ENCODE results near the gene TIGD1. TPM values are rescaled to one million over a fixed set of nuclear protein-coding genes. Genes with fewer than 3 reads are reported as not detected.
A peak's percentile ranks its signal among the peaks of the same experiment; 100 is the strongest.

TIGD1 gene
- total and polyA plus RNA-seq, 2 donors from 2014 or later, result 4.8 to 7.0 TPM

DNA sequence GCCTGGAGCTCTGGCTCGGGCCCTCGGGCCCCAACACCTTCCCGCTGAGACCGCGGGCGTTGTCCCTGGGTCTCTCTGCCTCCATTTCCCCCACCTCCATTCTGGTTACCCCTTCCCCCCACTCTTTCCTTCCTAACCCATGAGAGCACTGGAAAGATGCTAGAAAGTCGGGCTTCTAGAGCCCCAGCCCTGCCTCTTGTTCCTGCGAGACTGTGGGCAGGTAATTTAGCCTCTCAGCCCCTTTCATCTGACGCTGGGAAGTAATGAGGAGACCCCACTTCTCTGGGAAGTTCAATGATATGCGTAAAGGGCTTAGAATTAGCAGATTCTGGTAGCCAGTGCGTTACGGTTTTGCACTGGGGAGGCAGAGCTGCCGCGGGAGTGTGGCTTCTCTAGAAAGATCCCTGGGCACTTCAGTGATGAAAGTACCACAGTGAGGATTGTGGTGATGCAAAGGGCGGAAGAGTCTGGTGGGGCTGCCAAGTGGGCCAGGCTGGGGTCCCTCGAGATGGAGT, 46.5 kb downstream of the TIGD1 start:
- Histone ChIP-seq H3K27ac (ENCODE audit: low read depth in 2 of 2, low read length in 2 of 2) (no peak overlapping the region), H3K27me3 (ENCODE audit: control insufficient read depth, insufficient read depth, low read length) (peaks cover 7% of the 10 kb centered on the region), H3K9ac (ENCODE audit: low read length in 3 of 3) (no peak overlapping the region), H3K9me3 (ENCODE audit: control insufficient read depth in 2 of 3, insufficient read depth in 1 of 3, low read length in 3 of 3) (no peaks in the 10 kb centered on the region), H3K4me1 (ENCODE audit: control insufficient read depth in 2 of 3, insufficient read depth in 2 of 3, low read depth in 1 of 3, low read length in 3 of 3) (no peaks in the 10 kb centered on the region), H3K36me3 (ENCODE audit: control insufficient read depth in 2 of 3, insufficient read depth in 3 of 3, low read length in 3 of 3) (no peaks in the 10 kb centered on the region), H3K4me3 (ENCODE audit: low read length in 3 of 3) (no peak overlapping the region)
- FAIRE-seq (no peak), DNase-seq (no peak)
- intact Hi-C loops (cut with DNase I), result no loop called here
- TF ChIP-seq, protein P1, sequence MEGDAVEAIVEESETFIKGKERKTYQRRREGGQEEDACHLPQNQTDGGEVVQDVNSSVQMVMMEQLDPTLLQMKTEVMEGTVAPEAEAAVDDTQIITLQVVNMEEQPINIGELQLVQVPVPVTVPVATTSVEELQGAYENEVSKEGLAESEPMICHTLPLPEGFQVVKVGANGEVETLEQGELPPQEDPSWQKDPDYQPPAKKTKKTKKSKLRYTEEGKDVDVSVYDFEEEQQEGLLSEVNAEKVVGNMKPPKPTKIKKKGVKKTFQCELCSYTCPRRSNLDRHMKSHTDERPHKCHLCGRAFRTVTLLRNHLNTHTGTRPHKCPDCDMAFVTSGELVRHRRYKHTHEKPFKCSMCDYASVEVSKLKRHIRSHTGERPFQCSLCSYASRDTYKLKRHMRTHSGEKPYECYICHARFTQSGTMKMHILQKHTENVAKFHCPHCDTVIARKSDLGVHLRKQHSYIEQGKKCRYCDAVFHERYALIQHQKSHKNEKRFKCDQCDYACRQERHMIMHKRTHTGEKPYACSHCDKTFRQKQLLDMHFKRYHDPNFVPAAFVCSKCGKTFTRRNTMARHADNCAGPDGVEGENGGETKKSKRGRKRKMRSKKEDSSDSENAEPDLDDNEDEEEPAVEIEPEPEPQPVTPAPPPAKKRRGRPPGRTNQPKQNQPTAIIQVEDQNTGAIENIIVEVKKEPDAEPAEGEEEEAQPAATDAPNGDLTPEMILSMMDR (IDR thresholded peaks at IDR 0.05; ENCODE audit: borderline replicate concordance, extremely low read depth, insufficient read depth), result no peak

DNA sequence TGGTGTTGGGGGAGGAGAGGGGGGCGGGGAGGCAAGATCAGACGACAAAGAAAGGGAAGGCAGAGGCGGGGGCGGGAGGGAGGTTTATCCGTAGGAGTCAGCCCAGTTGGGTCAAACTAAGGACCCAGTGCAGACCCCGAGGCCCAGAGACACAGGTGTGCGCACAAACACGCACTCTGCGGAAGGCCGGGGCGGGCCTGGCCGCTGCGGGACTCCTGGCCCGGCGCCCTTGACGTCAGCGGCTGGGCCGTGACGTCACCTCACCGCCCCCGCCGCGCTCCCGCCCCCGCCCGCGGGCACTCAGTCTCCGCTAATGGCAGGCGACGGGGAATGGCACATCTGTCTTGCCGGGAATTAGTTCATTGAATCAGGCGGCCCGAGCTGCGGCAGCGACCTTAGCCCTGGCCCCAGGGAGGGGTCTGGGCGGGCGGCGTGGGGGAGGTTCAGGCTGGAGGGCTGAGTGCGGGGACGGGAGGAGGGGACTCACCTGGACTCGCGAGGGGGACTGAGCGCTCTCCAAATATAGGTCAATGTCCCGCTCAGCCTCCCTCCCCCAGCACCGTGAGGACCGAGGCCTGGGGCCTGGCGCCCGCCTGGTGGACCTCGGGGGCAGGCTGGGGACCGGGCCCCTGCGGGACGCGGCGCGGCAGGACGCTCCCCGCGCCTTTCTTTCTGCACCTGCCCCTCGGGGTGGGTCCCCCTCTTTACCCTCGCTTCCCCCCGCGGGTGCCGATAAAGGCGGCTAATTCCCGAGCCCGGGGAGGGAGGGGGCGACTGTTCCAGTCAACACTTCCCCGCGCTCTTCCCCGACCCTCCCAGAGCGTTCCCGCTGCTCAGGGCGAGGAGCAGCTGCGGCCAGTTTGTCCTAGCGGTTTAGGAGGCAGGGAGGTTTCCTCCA, 47.2 kb downstream of the TIGD1 start:
- Histone ChIP-seq H3K36me3 (ENCODE audit: control insufficient read depth in 2 of 3, insufficient read depth in 3 of 3, low read length in 3 of 3) (no peaks in the 10 kb centered on the region), H3K27ac (ENCODE audit: low read depth in 2 of 2, low read length in 2 of 2) (no peak overlapping the region), H3K4me1 (ENCODE audit: control insufficient read depth in 2 of 3, insufficient read depth in 2 of 3, low read depth in 1 of 3, low read length in 3 of 3) (no peaks in the 10 kb centered on the region), H3K9me3 (ENCODE audit: control insufficient read depth in 2 of 3, insufficient read depth in 1 of 3, low read length in 3 of 3) (no peaks in the 10 kb centered on the region), H3K9ac (ENCODE audit: low read length in 3 of 3) (no peak overlapping the region), H3K27me3 (ENCODE audit: control insufficient read depth, insufficient read depth, low read length) (peaks cover 7% of the 10 kb centered on the region), H3K4me3 (ENCODE audit: low read length in 3 of 3) (peak overlapping the region in 1 of 3 donors; percentile 29)
- TF ChIP-seq, protein P1 (IDR thresholded peaks at IDR 0.05; ENCODE audit: borderline replicate concordance, extremely low read depth, insufficient read depth), result no peak
- no peak for FAIRE-seq
- intact Hi-C loops (cut with DNase I), result no loop called here
- peak in 3 of 5 donors; percentile 70 to 87 (median 73) for DNase-seq

DNA sequence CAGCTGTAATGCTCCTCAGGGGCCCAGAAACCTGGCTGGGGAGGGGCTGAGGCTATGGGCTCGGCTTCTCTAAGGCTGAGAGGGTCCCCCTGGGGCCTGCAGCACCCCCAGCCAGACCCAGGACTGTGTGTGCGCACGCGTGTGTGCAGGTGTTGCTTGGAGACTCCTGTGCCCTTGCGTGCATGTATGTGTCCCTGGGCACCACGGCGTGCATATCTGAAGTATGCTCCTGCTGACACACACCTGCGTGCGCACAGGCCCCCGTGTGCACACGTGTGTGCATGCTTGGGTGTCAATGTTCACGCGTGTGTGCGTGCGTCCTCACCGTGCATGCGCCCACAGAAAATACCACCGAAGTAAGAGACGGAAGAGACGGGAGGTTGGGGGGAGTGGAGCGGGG, 47.8 kb downstream of the TIGD1 start:
- H3K4me1 ChIP-seq (ENCODE audit: control insufficient read depth in 2 of 3, insufficient read depth in 2 of 3, low read depth in 1 of 3, low read length in 3 of 3), result no peaks in the 10 kb centered on the region
- no peak overlapping the region for H3K4me3 ChIP-seq (ENCODE audit: low read length in 3 of 3)
- DNase-seq (peak in 2 of 5 donors; percentile 43 to 82), FAIRE-seq (no peak)
- no peak overlapping the region for H3K27ac ChIP-seq (ENCODE audit: low read depth in 2 of 2, low read length in 2 of 2)
- H3K9me3 ChIP-seq (ENCODE audit: control insufficient read depth in 2 of 3, insufficient read depth in 1 of 3, low read length in 3 of 3), result no peaks in the 10 kb centered on the region
- H3K27me3 ChIP-seq (ENCODE audit: control insufficient read depth, insufficient read depth, low read length), result peaks cover 7% of the 10 kb centered on the region
- TF ChIP-seq, protein P1 (IDR thresholded peaks at IDR 0.05; ENCODE audit: borderline replicate concordance, extremely low read depth, insufficient read depth), result no peak
- intact Hi-C loops (cut with DNase I), result no loop called here
- H3K9ac ChIP-seq (ENCODE audit: low read length in 3 of 3), result no peak overlapping the region
- H3K36me3 ChIP-seq (ENCODE audit: control insufficient read depth in 2 of 3, insufficient read depth in 3 of 3, low read length in 3 of 3), result no peaks in the 10 kb centered on the region

Data from kidney (tissue), 14 donors.